ENCODE measurements around the gene PRKRA.
A peak's percentile ranks its signal among the peaks of the same experiment; 100 is the strongest.

GRCh38 chr2:178478439-178479274, 27.7 kb upstream of the PRKRA start, which contains the start of gene FKBP7:
- TF ChIP-seq EZH2 (IDR thresholded peaks at IDR 0.05; ENCODE audit: low read depth, unreplicated experiment), result peak; percentile 47
- TF ChIP-seq CTCF (conservative IDR thresholded peaks at IDR 0.05; ENCODE audit: low read depth in 2 of 2), result peak; percentile 64 to 86
- no peak for TF ChIP-seq EZH2phosphoT487 (IDR thresholded peaks at IDR 0.05; ENCODE audit: unreplicated experiment)
- no peak for TF ChIP-seq REST (IDR thresholded peaks at IDR 0.05; ENCODE audit: unreplicated experiment)
- TF ChIP-seq POLR2AphosphoS5 (IDR thresholded peaks at IDR 0.05; ENCODE audit: low read depth), result peak; percentile 88
- peak; percentile 88 for TF ChIP-seq CREB1 (CRISPR knock-in tag; IDR thresholded peaks at IDR 0.05; ENCODE audit: low read depth)
- TF ChIP-seq JUNB (IDR thresholded peaks at IDR 0.05; ENCODE audit: unreplicated experiment), result no peak
- TF ChIP-seq ETS1 (IDR thresholded peaks at IDR 0.05), result no peak
- TF ChIP-seq STAT1 (IDR thresholded peaks at IDR 0.05; ENCODE audit: unreplicated experiment), result no peak
- no peak for TF ChIP-seq NANOG (IDR thresholded peaks at IDR 0.05; ENCODE audit: borderline replicate concordance)
- no peak for TF ChIP-seq ZNF462 (CRISPR knock-in tag; IDR thresholded peaks at IDR 0.05)

Measured in GM23338 (cell line).